Endothelial cell (in vitro differentiated cells): Measurements from ENCODE around the gene ARHGAP26. TPM values are rescaled to one million over a fixed set of nuclear protein-coding genes. Genes with fewer than 3 reads are reported as not detected.

ENCODE experiments used
- DNase-seq: peaks from one replicate; pipeline ENCODE4 v3.0.0; 2021; ENCODE audit warnings: low spot score
- H3K27ac Mint-ChIP-seq: one replicate; pipeline ENCODE4 v1.8.0; 2021; ENCODE audit warnings: mixed read lengths, inconsistent platforms; ENCODE audit not compliant: unreplicated experiment
- H3K27me3 Mint-ChIP-seq: one replicate; pipeline ENCODE4 v1.8.0; 2021; ENCODE audit warnings: mild to moderate bottlenecking, moderate library complexity, mixed read lengths, inconsistent platforms; ENCODE audit not compliant: unreplicated experiment
- H3K36me3 Mint-ChIP-seq: one replicate; pipeline ENCODE4 v1.8.0; 2021; ENCODE audit warnings: mild to moderate bottlenecking, low read depth, mixed read lengths, inconsistent platforms; ENCODE audit not compliant: unreplicated experiment
- H3K4me1 Mint-ChIP-seq: one replicate; pipeline ENCODE4 v1.8.0; 2021; ENCODE audit warnings: mild to moderate bottlenecking, mixed read lengths, inconsistent platforms; ENCODE audit not compliant: unreplicated experiment
- H3K4me3 Mint-ChIP-seq: one replicate; pipeline ENCODE4 v1.8.0; 2021; ENCODE audit warnings: mild to moderate bottlenecking, mixed read lengths, inconsistent platforms; ENCODE audit not compliant: unreplicated experiment
- H3K9me3 Mint-ChIP-seq: one replicate; pipeline ENCODE4 v1.8.0; 2021; ENCODE audit warnings: mixed read lengths, inconsistent platforms; ENCODE audit not compliant: unreplicated experiment
- CTCF ChIP-seq: fragments of 200-600 bp; sonication (generic); IDR thresholded peaks from one replicate; pipeline ENCODE4 v1.5.0; 2021; ENCODE audit warnings: antibody characterized with exemption; ENCODE audit not compliant: unreplicated experiment
- total RNA-seq: library from RNA; stranded (reverse); fragmentation: NEBNext Ultra II Directional; extraction: Animal tissue kit (Norgen Biotek cat#: 25700); gene quantifications from one replicate; pipeline ENCODE4 v1.2.1, GENCODE V29; 2021; ENCODE audit not compliant: unreplicated experiment

The ARHGAP26 gene
- total RNA-seq, 1 donor from 2014 or later, result 81.5 TPM

- H3K4me3 Mint-ChIP-seq, result no peak overlapping the region
- H3K27ac Mint-ChIP-seq, result no peak overlapping the region
- no peaks in the 10 kb centered on the region for H3K9me3 Mint-ChIP-seq
- no peaks in the 10 kb centered on the region for H3K36me3 Mint-ChIP-seq
- H3K27me3 Mint-ChIP-seq, result no peaks in the 10 kb centered on the region
- H3K4me1 Mint-ChIP-seq, result peaks cover 19% of the 10 kb centered on the region
- TF ChIP-seq CTCF, result no peak
- DNase-seq, result no peak
Measured at GRCh38 chr5:142942901-142943300, 172.7 kb downstream of the ARHGAP26 start.

DNA sequence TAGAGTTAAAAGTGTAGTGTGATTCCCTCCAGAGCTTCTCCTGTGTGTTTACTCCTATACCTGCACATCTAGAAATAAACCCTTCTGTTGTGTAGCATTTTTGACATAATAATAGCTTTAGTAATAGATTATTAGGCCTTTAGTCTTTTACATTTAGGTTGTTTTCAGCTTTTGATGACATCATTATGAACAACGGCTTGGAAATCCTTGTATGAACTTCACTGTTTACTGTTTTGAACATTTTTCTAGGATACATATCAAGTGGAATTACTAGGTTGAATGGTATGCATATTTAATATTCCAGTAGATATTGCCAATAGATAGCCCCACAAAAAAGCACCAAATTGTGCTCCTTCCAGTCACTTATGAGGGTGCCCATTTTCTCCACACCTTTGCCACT is 174.0 kb downstream of the ARHGAP26 start:
- Mint-ChIP-seq H3K9me3 (no peaks in the 10 kb centered on the region), H3K27me3 (no peaks in the 10 kb centered on the region), H3K27ac (no peak overlapping the region), H3K36me3 (no peaks in the 10 kb centered on the region), H3K4me3 (no peak overlapping the region), H3K4me1 (peaks cover 15% of the 10 kb centered on the region)
- DNase-seq, result no peak
- no peak for TF ChIP-seq CTCF

GRCh38 chr5:142945321-142945720 is 175.1 kb downstream of the ARHGAP26 start:
- DNase-seq, result no peak
- H3K9me3 Mint-ChIP-seq, result no peaks in the 10 kb centered on the region
- no peak for TF ChIP-seq CTCF
- H3K4me3 Mint-ChIP-seq, result no peak overlapping the region
- no peaks in the 10 kb centered on the region for H3K27me3 Mint-ChIP-seq
- no peak overlapping the region for H3K27ac Mint-ChIP-seq
- peaks cover under 1% of the 10 kb centered on the region for H3K36me3 Mint-ChIP-seq
- H3K4me1 Mint-ChIP-seq, result peaks cover 15% of the 10 kb centered on the region

DNA sequence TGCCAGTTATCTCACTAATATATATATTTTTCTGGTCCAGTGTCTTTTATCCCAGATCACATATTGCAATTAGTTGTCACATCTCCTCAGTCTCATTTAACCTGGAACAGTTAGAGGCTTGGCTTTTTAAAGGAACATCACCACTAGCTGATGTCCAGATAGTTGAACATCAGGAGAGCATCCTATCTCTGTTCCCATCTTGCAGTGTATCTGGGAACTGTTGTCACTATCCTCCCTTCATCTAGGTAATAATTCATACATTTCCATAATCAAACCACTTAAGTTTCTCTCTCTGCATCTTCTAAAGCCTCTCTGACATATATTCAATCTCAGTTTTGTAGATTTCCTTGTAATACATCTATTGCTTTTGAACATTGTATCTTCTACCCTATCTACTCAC is 175.7 kb downstream of the ARHGAP26 start:
- H3K4me1 Mint-ChIP-seq, result peaks cover 15% of the 10 kb centered on the region
- no peaks in the 10 kb centered on the region for H3K27me3 Mint-ChIP-seq
- DNase-seq, result no peak
- H3K27ac Mint-ChIP-seq, result no peak overlapping the region
- H3K36me3 Mint-ChIP-seq, result peaks cover 4% of the 10 kb centered on the region
- TF ChIP-seq CTCF, result no peak
- no peaks in the 10 kb centered on the region for H3K9me3 Mint-ChIP-seq
- no peak overlapping the region for H3K4me3 Mint-ChIP-seq

DNA sequence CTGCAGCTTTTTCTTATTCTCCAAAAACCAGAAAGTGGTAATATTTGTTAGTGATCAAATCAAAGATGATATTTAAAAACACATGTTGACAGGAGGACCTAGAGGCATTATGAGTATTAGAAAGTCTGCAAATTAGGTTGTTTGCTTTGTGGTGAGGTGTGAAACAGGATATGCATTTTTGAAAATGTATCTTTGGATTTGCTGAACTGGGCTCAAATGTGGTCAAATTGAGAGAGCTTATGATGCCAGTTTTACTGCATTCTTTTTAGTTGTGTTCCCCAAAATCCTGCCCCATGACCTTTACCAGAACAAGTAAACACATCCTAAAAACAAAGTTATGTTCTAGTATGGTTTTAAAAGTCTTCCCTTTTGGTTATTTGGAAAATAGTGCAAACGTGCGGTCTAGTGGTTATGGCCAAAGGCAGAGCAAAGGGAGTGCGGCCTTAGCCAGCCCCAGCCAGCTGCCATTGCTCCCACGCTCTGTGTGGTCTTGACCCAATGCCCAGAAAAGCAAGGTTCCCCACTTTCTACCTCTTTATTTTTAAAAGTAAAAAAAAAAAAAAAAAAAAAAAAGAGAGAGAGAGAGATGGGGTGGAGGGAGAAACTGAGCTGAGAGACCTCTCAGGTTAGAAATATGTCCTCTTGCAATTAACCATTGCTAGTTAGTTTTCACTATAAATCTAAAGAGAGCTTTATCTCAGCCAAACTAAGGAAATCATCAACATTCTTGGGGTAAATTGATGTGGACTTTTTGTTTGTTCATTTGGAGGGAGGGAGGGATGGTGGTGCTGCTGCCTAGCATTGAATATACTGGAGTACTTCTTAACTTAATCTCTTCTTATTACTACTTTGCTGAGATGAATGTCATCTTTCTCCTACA is 176.6 kb downstream of the ARHGAP26 start:
- Mint-ChIP-seq H3K9me3 (no peaks in the 10 kb centered on the region), H3K4me1 (peaks cover 15% of the 10 kb centered on the region), H3K4me3 (no peak overlapping the region), H3K27ac (no peak overlapping the region), H3K36me3 (peaks cover 5% of the 10 kb centered on the region), H3K27me3 (peaks cover 1% of the 10 kb centered on the region)
- DNase-seq, result no peak
- no peak for TF ChIP-seq CTCF
